HCT116 (cell line): ENCODE results near the gene FFAR1. TPM values are rescaled to one million over a fixed set of nuclear protein-coding genes. Genes with fewer than 3 reads are reported as not detected.

ENCODE experiments used
- ATAC-seq: fragments of 200-7000 bp; cut with Tn5 transposase; 2 replicates; pipeline ENCODE4 v1.9.1; 2020; ENCODE audit warnings: mild to moderate bottlenecking, moderate library complexity
- BruUV-seq: library from RNA; stranded (reverse); fragments of 400-500 nt; replicated peaks from 2 replicates; lab custom pipeline; 2021; lab: Mats Ljungman, UMichigan
- CTCF ChIA-PET: fragments of 300-600 bp; sonication (Branson Sonifier 250); formaldehyde crosslinking; loops from one replicate; lab custom pipeline; 2021; ENCODE audit warnings: antibody characterized with exemption; lab: Charles Lee
- POLR2A ChIA-PET: fragments of 300-600, 350-600 bp; sonication (Branson Sonifier 250); formaldehyde crosslinking; loops from one replicate; lab custom pipeline; 2021; ENCODE audit warnings: antibody characterized with exemption; lab: Charles Lee
- RAD21 ChIA-PET, 2 experiments: fragments of 300-600 bp; sonication (Branson Sonifier 250); formaldehyde crosslinking; loops; one replicate each; lab custom pipeline; 2023; ENCODE audit warnings: low total read pairs in 2 of 2; ENCODE audit not compliant: uncharacterized antibody in 2 of 2, unreplicated experiment in 2 of 2, low non-redundant PET in 1 of 2; lab: Charles Lee
- DNase-seq: peaks from one replicate; pipeline ENCODE4 v3.0.0-alpha.2; 2010; ENCODE audit warnings: low read depth, low spot score
- H2AFZ ChIP-seq: fragments of 200-600 bp; shearing (Covaris generic), sonication (generic); 2 replicates; pipeline ENCODE4 v1.6.1; 2017; ENCODE audit warnings: low read depth, mixed run types, mixed read lengths, antibody characterized with exemption, low read length; ENCODE audit not compliant: poor library complexity, severe bottlenecking
- H3K27ac ChIP-seq: 2 replicates; pipeline ENCODE4 v1.5.1; 2012; ENCODE audit warnings: low read depth, low read length
- H3K27me3 ChIP-seq: fragments of 200-600 bp; sonication (generic); 2 replicates; pipeline ENCODE4 v1.6.1; 2016; ENCODE audit warnings: mixed run types, low read length, mixed read lengths; ENCODE audit not compliant: insufficient read depth
- H3K36me3 ChIP-seq, 2 experiments: fragments of 200-500 bp in 1 of 2; fragments of 200-600 bp in 1 of 2; sonication (Bioruptor generic) in 1 of 2; sonication (generic) in 1 of 2; 2 replicates each; pipeline versions ENCODE4 v1.5.1 to v1.6.1; 2014 to 2016; ENCODE audit warnings: low read length in 2 of 2, inconsistent platforms in 1 of 2, mixed read lengths in 1 of 2, mixed run types in 1 of 2; ENCODE audit not compliant: insufficient read depth in 2 of 2, control insufficient read depth in 1 of 2
- H3K4me1 ChIP-seq, 2 experiments: fragments of 200-600 bp in 1 of 2; sonication (generic) in 1 of 2; 2 replicates each; pipeline versions ENCODE4 v1.5.1 to v1.6.1; 2012 to 2017; ENCODE audit warnings: low read length in 2 of 2, inconsistent platforms in 1 of 2, mild to moderate bottlenecking in 1 of 2, mixed read lengths in 1 of 2, mixed run types in 1 of 2, moderate library complexity in 1 of 2; ENCODE audit not compliant: insufficient read depth in 2 of 2, control insufficient read depth in 1 of 2
- H3K4me2 ChIP-seq: fragments of 200-600 bp; sonication (generic); 2 replicates; pipeline ENCODE4 v1.6.1; 2017; ENCODE audit warnings: mixed run types, low read length, mixed read lengths
- H3K4me3 ChIP-seq, 2 experiments: fragments of 200-600 bp in 1 of 2; sonication (generic) in 1 of 2; replicated peaks in 1 of 2; 2 replicates each; pipeline ENCODE4 v1.5.1; 2011 to 2016; ENCODE audit warnings: low read length in 2 of 2, control low read depth in 1 of 2, low read depth in 1 of 2, mild to moderate bottlenecking in 1 of 2, mixed read lengths in 1 of 2, mixed run types in 1 of 2
- H3K79me2 ChIP-seq: fragments of 200-600 bp; sonication (generic); 2 replicates; pipeline ENCODE4 v1.6.1; 2017; ENCODE audit warnings: mild to moderate bottlenecking, mixed run types, low read length, moderate library complexity, mixed read lengths; ENCODE audit not compliant: insufficient read depth
- H3K9ac ChIP-seq: fragments of 200-600 bp; sonication (generic); 2 replicates; pipeline ENCODE4 v1.6.1; 2016; ENCODE audit warnings: low read length, mixed read lengths
- H3K9me2 ChIP-seq: fragments of 200-600 bp; sonication (generic), shearing (Covaris generic); 2 replicates; pipeline ENCODE4 v1.6.1; 2017; ENCODE audit warnings: mixed run types, mild to moderate bottlenecking, moderate library complexity; ENCODE audit not compliant: insufficient read depth
- H3K9me3 ChIP-seq, 2 experiments: fragments of 200-500 bp in 1 of 2; fragments of 200-600 bp in 1 of 2; sonication (Bioruptor generic) in 1 of 2; sonication (generic) in 1 of 2; 2 replicates each; pipeline ENCODE4 v1.6.1; 2014 to 2017; ENCODE audit warnings: low read length in 2 of 2, mixed read lengths in 2 of 2, inconsistent platforms in 1 of 2, low read depth in 1 of 2, mild to moderate bottlenecking in 1 of 2, mixed run types in 1 of 2, moderate library complexity in 1 of 2; ENCODE audit not compliant: control insufficient read depth in 1 of 2, insufficient read depth in 1 of 2
- H4K20me1 ChIP-seq: fragments of 200-600 bp; sonication (generic), shearing (Covaris generic); 2 replicates; pipeline ENCODE4 v1.6.1; 2017; ENCODE audit warnings: mixed run types, mild to moderate bottlenecking, moderate library complexity; ENCODE audit not compliant: insufficient read depth
- ELF1 ChIP-seq: IDR thresholded peaks from 2 replicates; pipeline ENCODE4 v1.6.1; 2012; ENCODE audit warnings: low read depth, borderline replicate concordance
- SIN3A ChIP-seq: IDR thresholded peaks from 2 replicates; pipeline ENCODE4 v1.6.1; 2012; ENCODE audit warnings: low read depth
- intact Hi-C: fragments of 100-400 bp; cut with micrococcal nuclease; formaldehyde crosslinking; loops from 2 replicates; pipeline ENCODE4 v1.10.0; 2022
- total RNA-seq: library from RNA; stranded (reverse); gene quantifications from one replicate; pipeline ENCODE4 v1.2.1, GENCODE V29; 2021; ENCODE audit not compliant: unreplicated experiment
- TF ChIP-seq, protein P1 (sequence below): IDR thresholded peaks from 2 replicates; pipeline ENCODE4 v1.6.1; 2012; ENCODE audit warnings: low read depth
- TF ChIP-seq, protein P2 (sequence below): IDR thresholded peaks from 2 replicates; pipeline ENCODE4 v1.6.1; 2012

FFAR1 gene
- total RNA-seq, 1 experiment from 2014 or later: not detected

DNA sequence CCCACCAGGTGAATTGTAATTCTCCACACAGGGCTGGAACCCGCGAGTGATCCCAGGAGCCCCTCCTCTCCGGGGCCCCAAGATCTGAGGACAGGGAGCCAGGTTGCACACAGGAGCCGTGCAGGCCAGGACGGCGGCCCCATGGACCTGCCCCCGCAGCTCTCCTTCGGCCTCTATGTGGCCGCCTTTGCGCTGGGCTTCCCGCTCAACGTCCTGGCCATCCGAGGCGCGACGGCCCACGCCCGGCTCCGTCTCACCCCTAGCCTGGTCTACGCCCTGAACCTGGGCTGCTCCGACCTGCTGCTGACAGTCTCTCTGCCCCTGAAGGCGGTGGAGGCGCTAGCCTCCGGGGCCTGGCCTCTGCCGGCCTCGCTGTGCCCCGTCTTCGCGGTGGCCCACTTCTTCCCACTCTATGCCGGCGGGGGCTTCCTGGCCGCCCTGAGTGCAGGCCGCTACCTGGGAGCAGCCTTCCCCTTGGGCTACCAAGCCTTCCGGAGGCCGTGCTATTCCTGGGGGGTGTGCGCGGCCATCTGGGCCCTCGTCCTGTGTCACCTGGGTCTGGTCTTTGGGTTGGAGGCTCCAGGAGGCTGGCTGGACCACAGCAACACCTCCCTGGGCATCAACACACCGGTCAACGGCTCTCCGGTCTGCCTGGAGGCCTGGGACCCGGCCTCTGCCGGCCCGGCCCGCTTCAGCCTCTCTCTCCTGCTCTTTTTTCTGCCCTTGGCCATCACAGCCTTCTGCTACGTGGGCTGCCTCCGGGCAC is 3.9 kb downstream of the FFAR1 start:
- no peak overlapping the region for H3K4me3 ChIP-seq
- H3K36me3 ChIP-seq: no peaks in the 10 kb centered on the region
- no peaks in the 10 kb centered on the region for H3K79me2 ChIP-seq
- no peak for DNase-seq
- H3K9me3 ChIP-seq: no peaks in the 10 kb centered on the region
- ATAC-seq: no peak
- RAD21 ChIA-PET: interaction anchor here in 1 of 2 experiments (0.7 kb wide), 1 partner anchor 159 kb away, joined by 3 read pairs; no protein-coding TSS in a partner anchor
- no peak overlapping the region for H3K4me2 ChIP-seq
- TF ChIP-seq SIN3A (no peak), ELF1 (no peak)
- TF ChIP-seq, protein P1, sequence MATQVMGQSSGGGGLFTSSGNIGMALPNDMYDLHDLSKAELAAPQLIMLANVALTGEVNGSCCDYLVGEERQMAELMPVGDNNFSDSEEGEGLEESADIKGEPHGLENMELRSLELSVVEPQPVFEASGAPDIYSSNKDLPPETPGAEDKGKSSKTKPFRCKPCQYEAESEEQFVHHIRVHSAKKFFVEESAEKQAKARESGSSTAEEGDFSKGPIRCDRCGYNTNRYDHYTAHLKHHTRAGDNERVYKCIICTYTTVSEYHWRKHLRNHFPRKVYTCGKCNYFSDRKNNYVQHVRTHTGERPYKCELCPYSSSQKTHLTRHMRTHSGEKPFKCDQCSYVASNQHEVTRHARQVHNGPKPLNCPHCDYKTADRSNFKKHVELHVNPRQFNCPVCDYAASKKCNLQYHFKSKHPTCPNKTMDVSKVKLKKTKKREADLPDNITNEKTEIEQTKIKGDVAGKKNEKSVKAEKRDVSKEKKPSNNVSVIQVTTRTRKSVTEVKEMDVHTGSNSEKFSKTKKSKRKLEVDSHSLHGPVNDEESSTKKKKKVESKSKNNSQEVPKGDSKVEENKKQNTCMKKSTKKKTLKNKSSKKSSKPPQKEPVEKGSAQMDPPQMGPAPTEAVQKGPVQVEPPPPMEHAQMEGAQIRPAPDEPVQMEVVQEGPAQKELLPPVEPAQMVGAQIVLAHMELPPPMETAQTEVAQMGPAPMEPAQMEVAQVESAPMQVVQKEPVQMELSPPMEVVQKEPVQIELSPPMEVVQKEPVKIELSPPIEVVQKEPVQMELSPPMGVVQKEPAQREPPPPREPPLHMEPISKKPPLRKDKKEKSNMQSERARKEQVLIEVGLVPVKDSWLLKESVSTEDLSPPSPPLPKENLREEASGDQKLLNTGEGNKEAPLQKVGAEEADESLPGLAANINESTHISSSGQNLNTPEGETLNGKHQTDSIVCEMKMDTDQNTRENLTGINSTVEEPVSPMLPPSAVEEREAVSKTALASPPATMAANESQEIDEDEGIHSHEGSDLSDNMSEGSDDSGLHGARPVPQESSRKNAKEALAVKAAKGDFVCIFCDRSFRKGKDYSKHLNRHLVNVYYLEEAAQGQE: no peak
- TF ChIP-seq, protein P2, sequence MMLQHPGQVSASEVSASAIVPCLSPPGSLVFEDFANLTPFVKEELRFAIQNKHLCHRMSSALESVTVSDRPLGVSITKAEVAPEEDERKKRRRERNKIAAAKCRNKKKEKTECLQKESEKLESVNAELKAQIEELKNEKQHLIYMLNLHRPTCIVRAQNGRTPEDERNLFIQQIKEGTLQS: no peak
- H3K4me1 ChIP-seq: peaks cover 0 to 7% of the 10 kb centered on the region in 2 experiments; a peak in 1 of 4 replicates
- H3K9ac ChIP-seq: no peak overlapping the region
- POLR2A ChIA-PET: no interaction called here
- CTCF ChIA-PET: no interaction called here
- H3K27ac ChIP-seq: no peak overlapping the region
- no peaks in the 10 kb centered on the region for H3K9me2 ChIP-seq
- no peaks in the 10 kb centered on the region for H4K20me1 ChIP-seq
- H2AFZ ChIP-seq: no peak overlapping the region
- H3K27me3 ChIP-seq: no peaks in the 10 kb centered on the region
- intact Hi-C loops: loop anchor here (1.0 to 10.0 kb wide), 2 partner anchors 117 to 363 kb away; partner anchors contain the start of gene KMT2B
- no TSS peak for BruUV-seq
